GM23338 (cell line): Measurements from ENCODE around the gene DHRS7B. TPM values are rescaled to one million over a fixed set of nuclear protein-coding genes. Genes with fewer than 3 reads are reported as not detected.

Experiments
- ATAC-seq: fragments of 200-7000 bp; cut with Tn5 transposase; 3 replicates; pipeline ENCODE4 v1.9.1; 2020
- DNase-seq: peaks from one replicate; pipeline ENCODE4 v3.0.0-alpha.2; 2015; ENCODE audit warnings: low spot score
- H2AFZ ChIP-seq: fragments of 200-600 bp; sonication (generic); 2 replicates; pipeline ENCODE4 v1.8.0; 2016; ENCODE audit warnings: antibody characterized with exemption, mild to moderate bottlenecking, moderate library complexity
- H3F3A ChIP-seq: fragments of 200-600 bp; sonication (generic); replicated peaks from 2 replicates; pipeline ENCODE4 v1.8.0; 2017; ENCODE audit warnings: antibody characterized with exemption, mixed run types, low read depth
- H3K27ac ChIP-seq: fragments of 200-600 bp; sonication (generic); 2 replicates; pipeline ENCODE4 v1.6.1; 2016; ENCODE audit warnings: low read depth
- H3K27me3 ChIP-seq: fragments of 200-600 bp; sonication (generic); 2 replicates; pipeline ENCODE4 v1.8.0; 2016; ENCODE audit warnings: mild to moderate bottlenecking, mixed run types, moderate library complexity; ENCODE audit not compliant: insufficient read depth
- H3K36me3 ChIP-seq: fragments of 200-600 bp; sonication (generic); 2 replicates; pipeline ENCODE4 v1.8.0; 2016; ENCODE audit warnings: mild to moderate bottlenecking; ENCODE audit not compliant: insufficient read depth
- H3K4me1 ChIP-seq: fragments of 200-600 bp; sonication (generic); 2 replicates; pipeline ENCODE4 v1.8.0; 2016; ENCODE audit warnings: mild to moderate bottlenecking, moderate library complexity; ENCODE audit not compliant: insufficient read depth
- H3K4me2 ChIP-seq: fragments of 200-600 bp; sonication (generic); 2 replicates; pipeline ENCODE4 v1.7.1; 2017; ENCODE audit warnings: mixed run types
- H3K4me3 ChIP-seq: fragments of 200-600 bp; sonication (generic); 2 replicates; pipeline ENCODE4 v1.6.1; 2016; ENCODE audit warnings: mixed run types
- H3K79me2 ChIP-seq: fragments of 200-600 bp; sonication (generic); replicated peaks from 2 replicates; pipeline ENCODE4 v1.8.0; 2017; ENCODE audit warnings: mild to moderate bottlenecking; ENCODE audit not compliant: insufficient read depth
- H3K9me2 ChIP-seq: fragments of 200-600 bp; sonication (generic); 2 replicates; pipeline ENCODE4 v1.8.0; 2017; ENCODE audit not compliant: insufficient read depth
- H4K20me1 ChIP-seq: fragments of 200-600 bp; sonication (generic); replicated peaks from 2 replicates; pipeline ENCODE4 v1.8.0; 2017; ENCODE audit warnings: mild to moderate bottlenecking; ENCODE audit not compliant: insufficient read depth
- H3K27ac Mint-ChIP-seq: 2 replicates; pipeline ENCODE4 v1.8.0; 2020; ENCODE audit warnings: inconsistent platforms, mild to moderate bottlenecking, moderate library complexity, mixed read lengths
- H3K27me3 Mint-ChIP-seq: 3 replicates; pipeline ENCODE4 v1.8.0; 2022; ENCODE audit warnings: low read depth, mild to moderate bottlenecking, moderate library complexity, mixed read lengths, inconsistent platforms; ENCODE audit not compliant: insufficient read depth, poor library complexity
- H3K36me3 Mint-ChIP-seq: 3 replicates; pipeline ENCODE4 v1.8.0; 2021; ENCODE audit warnings: low read depth, mild to moderate bottlenecking, inconsistent platforms, moderate library complexity, mixed read lengths
- H3K4me1 Mint-ChIP-seq: 3 replicates; pipeline ENCODE4 v1.8.0; 2020; ENCODE audit warnings: mild to moderate bottlenecking, inconsistent platforms, mixed read lengths
- H3K4me3 Mint-ChIP-seq: 3 replicates; pipeline ENCODE4 v1.8.0; 2021; ENCODE audit warnings: moderate library complexity, mild to moderate bottlenecking, inconsistent platforms, mixed read lengths
- H3K9me3 Mint-ChIP-seq: 3 replicates; pipeline ENCODE4 v1.8.0; 2020; ENCODE audit warnings: moderate library complexity, mild to moderate bottlenecking, inconsistent platforms, mixed read lengths
- CREB1 ChIP-seq: fragments of 250-450 bp; sonication (Bioruptor Pico); IDR thresholded peaks from 2 replicates; pipeline ENCODE4 v1.5.0; 2020; ENCODE audit warnings: low read depth, mild to moderate bottlenecking, moderate library complexity
- EZH2 ChIP-seq: fragments of 200-600 bp; sonication (generic); IDR thresholded peaks from one replicate; pipeline ENCODE4 v1.8.0; 2017; ENCODE audit warnings: antibody characterized with exemption, mild to moderate bottlenecking, low read depth; ENCODE audit not compliant: unreplicated experiment
- EZH2phosphoT487 ChIP-seq: fragments of 200-600 bp; sonication (generic); IDR thresholded peaks from one replicate; pipeline ENCODE4 v1.8.1; 2018; ENCODE audit warnings: antibody characterized with exemption; ENCODE audit not compliant: unreplicated experiment
- JUNB ChIP-seq: IDR thresholded peaks from one replicate; pipeline ENCODE4 v1.6.1; 2016; ENCODE audit warnings: antibody characterized with exemption; ENCODE audit not compliant: unreplicated experiment
- NANOG ChIP-seq: IDR thresholded peaks from 2 replicates; pipeline ENCODE4 v1.6.1; 2016; ENCODE audit warnings: antibody characterized with exemption, borderline replicate concordance
- POLR2AphosphoS5 ChIP-seq: IDR thresholded peaks from 2 replicates; pipeline ENCODE4 v1.6.1; 2016; ENCODE audit warnings: antibody characterized with exemption, low read depth
- STAT1 ChIP-seq: IDR thresholded peaks from one replicate; pipeline ENCODE4 v1.6.1; 2016; ENCODE audit warnings: antibody characterized with exemption; ENCODE audit not compliant: unreplicated experiment
- ZNF114 ChIP-seq: fragments of 250-450 bp; sonication (Bioruptor Pico); IDR thresholded peaks from 2 replicates; pipeline ENCODE4 v1.5.0; 2020; ENCODE audit warnings: mild to moderate bottlenecking, moderate library complexity
- ZNF331 ChIP-seq: fragments of 250-450 bp; sonication (Bioruptor Pico); IDR thresholded peaks from 2 replicates; pipeline ENCODE4 v1.5.0; 2020; ENCODE audit warnings: low read depth, mild to moderate bottlenecking, moderate library complexity
- polyA plus RNA-seq: library from polyadenylated mRNA; unstranded; fragments of >200 nt; fragmentation: Nextera tagmentation; extraction: Ambion mirVana; gene quantifications from 2 replicates; pipeline ENCODE4 v1.2.1, GENCODE V29; 2016
- total RNA-seq: library from RNA; depleted of rRNA; stranded (reverse); fragments of >200 nt; shearing (Covaris generic); gene quantifications from 2 replicates; pipeline ENCODE4 v1.2.3, GENCODE V29; 2014
- TF ChIP-seq, protein P1 (sequence below): IDR thresholded peaks from one replicate; pipeline ENCODE4 v1.6.1; 2018; ENCODE audit warnings: antibody characterized with exemption; ENCODE audit not compliant: unreplicated experiment
- TF ChIP-seq, protein P2 (sequence below): IDR thresholded peaks from 2 replicates; pipeline ENCODE4 v1.6.1; 2016; ENCODE audit warnings: antibody characterized with exemption
- TF ChIP-seq, protein P3 (sequence below), 2 experiments: fragments of 200-600 bp in 1 of 2; sonication (generic) in 1 of 2; conservative IDR thresholded peaks; 2 replicates each; pipeline versions ENCODE4 v1.5.1 to v1.6.1; 2016 to 2017; ENCODE audit warnings: antibody characterized with exemption in 2 of 2, low read depth in 2 of 2, mild to moderate bottlenecking in 2 of 2, moderate library complexity in 1 of 2
- TF ChIP-seq, protein P4 (sequence below): fragments of 250-450 bp; sonication (Bioruptor Pico); IDR thresholded peaks from 2 replicates; pipeline ENCODE4 v1.5.0; 2020; ENCODE audit warnings: mild to moderate bottlenecking, moderate library complexity

DHRS7B gene
- total and polyA plus RNA-seq, 2 experiments from 2014 or later, result 26.6 to 27.9 TPM

DNA sequence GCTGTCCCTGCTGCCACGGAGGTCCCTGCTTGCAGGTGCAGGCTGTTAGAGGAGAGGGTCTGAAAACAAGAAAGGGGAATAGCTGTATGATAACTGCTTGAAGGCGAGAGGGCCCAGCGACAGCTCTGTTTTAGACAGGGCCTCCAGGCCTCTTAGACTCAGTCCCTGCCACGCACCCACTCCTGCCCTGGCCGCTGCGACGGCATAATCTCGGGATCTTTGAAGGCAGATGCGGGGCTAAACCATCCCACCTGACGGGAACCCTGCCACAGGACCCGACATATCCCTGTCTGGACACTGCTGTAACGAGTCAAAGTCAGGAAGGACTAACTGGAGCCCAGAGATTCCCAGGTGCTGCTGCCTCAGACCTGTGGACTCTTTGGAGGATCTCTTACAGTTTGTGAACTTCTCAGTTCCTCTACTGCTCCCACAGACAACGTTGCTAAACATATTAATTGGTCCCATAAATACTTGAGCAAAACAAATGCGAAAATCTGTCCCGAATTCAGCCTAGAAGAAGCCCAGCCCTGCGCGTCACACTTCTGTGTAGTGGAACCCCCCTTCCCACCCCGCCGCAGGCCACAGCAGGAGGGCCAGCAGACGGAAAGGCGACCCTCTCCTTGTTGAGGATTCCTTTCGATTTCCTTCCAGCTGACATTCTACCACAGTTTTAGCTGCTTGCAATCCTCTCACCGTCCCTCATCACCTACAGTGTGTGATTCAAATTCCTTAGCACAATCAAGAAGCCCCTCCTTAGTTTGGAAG lies 88.2 kb downstream of the DHRS7B start:
- H3K27ac ChIP-seq, result peak overlapping the region; percentile 99
- peak overlapping the region; percentile 18 for H3K27ac Mint-ChIP-seq

More for the DNA sequence above, 88.2 kb downstream of the DHRS7B start:
- H3K79me2 ChIP-seq, result peaks cover 51% of the 10 kb centered on the region
- DNase-seq (peak; percentile 73), ATAC-seq (peak; percentile 2)
- H3K9me3 Mint-ChIP-seq, result no peaks in the 10 kb centered on the region
- H3K36me3 Mint-ChIP-seq, result peaks cover 8% of the 10 kb centered on the region; the same call in 2 of the 3 replicates
- peak overlapping the region; percentile 92; the same call in 1 of the 2 replicates for H2AFZ ChIP-seq
- H3K27me3 Mint-ChIP-seq, result peaks cover 2% of the 10 kb centered on the region
- no peak; the same call in 1 of the 2 replicates for TF ChIP-seq POLR2AphosphoS5
- TF ChIP-seq ZNF114, result no peak
- TF ChIP-seq, protein P1, sequence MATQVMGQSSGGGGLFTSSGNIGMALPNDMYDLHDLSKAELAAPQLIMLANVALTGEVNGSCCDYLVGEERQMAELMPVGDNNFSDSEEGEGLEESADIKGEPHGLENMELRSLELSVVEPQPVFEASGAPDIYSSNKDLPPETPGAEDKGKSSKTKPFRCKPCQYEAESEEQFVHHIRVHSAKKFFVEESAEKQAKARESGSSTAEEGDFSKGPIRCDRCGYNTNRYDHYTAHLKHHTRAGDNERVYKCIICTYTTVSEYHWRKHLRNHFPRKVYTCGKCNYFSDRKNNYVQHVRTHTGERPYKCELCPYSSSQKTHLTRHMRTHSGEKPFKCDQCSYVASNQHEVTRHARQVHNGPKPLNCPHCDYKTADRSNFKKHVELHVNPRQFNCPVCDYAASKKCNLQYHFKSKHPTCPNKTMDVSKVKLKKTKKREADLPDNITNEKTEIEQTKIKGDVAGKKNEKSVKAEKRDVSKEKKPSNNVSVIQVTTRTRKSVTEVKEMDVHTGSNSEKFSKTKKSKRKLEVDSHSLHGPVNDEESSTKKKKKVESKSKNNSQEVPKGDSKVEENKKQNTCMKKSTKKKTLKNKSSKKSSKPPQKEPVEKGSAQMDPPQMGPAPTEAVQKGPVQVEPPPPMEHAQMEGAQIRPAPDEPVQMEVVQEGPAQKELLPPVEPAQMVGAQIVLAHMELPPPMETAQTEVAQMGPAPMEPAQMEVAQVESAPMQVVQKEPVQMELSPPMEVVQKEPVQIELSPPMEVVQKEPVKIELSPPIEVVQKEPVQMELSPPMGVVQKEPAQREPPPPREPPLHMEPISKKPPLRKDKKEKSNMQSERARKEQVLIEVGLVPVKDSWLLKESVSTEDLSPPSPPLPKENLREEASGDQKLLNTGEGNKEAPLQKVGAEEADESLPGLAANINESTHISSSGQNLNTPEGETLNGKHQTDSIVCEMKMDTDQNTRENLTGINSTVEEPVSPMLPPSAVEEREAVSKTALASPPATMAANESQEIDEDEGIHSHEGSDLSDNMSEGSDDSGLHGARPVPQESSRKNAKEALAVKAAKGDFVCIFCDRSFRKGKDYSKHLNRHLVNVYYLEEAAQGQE, result no peak
- no peak for TF ChIP-seq JUNB
- TF ChIP-seq, protein P2, sequence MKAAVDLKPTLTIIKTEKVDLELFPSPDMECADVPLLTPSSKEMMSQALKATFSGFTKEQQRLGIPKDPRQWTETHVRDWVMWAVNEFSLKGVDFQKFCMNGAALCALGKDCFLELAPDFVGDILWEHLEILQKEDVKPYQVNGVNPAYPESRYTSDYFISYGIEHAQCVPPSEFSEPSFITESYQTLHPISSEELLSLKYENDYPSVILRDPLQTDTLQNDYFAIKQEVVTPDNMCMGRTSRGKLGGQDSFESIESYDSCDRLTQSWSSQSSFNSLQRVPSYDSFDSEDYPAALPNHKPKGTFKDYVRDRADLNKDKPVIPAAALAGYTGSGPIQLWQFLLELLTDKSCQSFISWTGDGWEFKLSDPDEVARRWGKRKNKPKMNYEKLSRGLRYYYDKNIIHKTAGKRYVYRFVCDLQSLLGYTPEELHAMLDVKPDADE, result no peak
- no peak for TF ChIP-seq EZH2
- TF ChIP-seq, protein P3, sequence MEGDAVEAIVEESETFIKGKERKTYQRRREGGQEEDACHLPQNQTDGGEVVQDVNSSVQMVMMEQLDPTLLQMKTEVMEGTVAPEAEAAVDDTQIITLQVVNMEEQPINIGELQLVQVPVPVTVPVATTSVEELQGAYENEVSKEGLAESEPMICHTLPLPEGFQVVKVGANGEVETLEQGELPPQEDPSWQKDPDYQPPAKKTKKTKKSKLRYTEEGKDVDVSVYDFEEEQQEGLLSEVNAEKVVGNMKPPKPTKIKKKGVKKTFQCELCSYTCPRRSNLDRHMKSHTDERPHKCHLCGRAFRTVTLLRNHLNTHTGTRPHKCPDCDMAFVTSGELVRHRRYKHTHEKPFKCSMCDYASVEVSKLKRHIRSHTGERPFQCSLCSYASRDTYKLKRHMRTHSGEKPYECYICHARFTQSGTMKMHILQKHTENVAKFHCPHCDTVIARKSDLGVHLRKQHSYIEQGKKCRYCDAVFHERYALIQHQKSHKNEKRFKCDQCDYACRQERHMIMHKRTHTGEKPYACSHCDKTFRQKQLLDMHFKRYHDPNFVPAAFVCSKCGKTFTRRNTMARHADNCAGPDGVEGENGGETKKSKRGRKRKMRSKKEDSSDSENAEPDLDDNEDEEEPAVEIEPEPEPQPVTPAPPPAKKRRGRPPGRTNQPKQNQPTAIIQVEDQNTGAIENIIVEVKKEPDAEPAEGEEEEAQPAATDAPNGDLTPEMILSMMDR (conservative IDR thresholded peaks at IDR 0.05; ENCODE audit: low read depth in 2 of 2), result no peak
- no peak for TF ChIP-seq ZNF331 (CRISPR knock-in tag)
- TF ChIP-seq CREB1 (CRISPR knock-in tag), result no peak
- no peak for TF ChIP-seq EZH2phosphoT487
- no peak for TF ChIP-seq NANOG
- TF ChIP-seq, protein P4, sequence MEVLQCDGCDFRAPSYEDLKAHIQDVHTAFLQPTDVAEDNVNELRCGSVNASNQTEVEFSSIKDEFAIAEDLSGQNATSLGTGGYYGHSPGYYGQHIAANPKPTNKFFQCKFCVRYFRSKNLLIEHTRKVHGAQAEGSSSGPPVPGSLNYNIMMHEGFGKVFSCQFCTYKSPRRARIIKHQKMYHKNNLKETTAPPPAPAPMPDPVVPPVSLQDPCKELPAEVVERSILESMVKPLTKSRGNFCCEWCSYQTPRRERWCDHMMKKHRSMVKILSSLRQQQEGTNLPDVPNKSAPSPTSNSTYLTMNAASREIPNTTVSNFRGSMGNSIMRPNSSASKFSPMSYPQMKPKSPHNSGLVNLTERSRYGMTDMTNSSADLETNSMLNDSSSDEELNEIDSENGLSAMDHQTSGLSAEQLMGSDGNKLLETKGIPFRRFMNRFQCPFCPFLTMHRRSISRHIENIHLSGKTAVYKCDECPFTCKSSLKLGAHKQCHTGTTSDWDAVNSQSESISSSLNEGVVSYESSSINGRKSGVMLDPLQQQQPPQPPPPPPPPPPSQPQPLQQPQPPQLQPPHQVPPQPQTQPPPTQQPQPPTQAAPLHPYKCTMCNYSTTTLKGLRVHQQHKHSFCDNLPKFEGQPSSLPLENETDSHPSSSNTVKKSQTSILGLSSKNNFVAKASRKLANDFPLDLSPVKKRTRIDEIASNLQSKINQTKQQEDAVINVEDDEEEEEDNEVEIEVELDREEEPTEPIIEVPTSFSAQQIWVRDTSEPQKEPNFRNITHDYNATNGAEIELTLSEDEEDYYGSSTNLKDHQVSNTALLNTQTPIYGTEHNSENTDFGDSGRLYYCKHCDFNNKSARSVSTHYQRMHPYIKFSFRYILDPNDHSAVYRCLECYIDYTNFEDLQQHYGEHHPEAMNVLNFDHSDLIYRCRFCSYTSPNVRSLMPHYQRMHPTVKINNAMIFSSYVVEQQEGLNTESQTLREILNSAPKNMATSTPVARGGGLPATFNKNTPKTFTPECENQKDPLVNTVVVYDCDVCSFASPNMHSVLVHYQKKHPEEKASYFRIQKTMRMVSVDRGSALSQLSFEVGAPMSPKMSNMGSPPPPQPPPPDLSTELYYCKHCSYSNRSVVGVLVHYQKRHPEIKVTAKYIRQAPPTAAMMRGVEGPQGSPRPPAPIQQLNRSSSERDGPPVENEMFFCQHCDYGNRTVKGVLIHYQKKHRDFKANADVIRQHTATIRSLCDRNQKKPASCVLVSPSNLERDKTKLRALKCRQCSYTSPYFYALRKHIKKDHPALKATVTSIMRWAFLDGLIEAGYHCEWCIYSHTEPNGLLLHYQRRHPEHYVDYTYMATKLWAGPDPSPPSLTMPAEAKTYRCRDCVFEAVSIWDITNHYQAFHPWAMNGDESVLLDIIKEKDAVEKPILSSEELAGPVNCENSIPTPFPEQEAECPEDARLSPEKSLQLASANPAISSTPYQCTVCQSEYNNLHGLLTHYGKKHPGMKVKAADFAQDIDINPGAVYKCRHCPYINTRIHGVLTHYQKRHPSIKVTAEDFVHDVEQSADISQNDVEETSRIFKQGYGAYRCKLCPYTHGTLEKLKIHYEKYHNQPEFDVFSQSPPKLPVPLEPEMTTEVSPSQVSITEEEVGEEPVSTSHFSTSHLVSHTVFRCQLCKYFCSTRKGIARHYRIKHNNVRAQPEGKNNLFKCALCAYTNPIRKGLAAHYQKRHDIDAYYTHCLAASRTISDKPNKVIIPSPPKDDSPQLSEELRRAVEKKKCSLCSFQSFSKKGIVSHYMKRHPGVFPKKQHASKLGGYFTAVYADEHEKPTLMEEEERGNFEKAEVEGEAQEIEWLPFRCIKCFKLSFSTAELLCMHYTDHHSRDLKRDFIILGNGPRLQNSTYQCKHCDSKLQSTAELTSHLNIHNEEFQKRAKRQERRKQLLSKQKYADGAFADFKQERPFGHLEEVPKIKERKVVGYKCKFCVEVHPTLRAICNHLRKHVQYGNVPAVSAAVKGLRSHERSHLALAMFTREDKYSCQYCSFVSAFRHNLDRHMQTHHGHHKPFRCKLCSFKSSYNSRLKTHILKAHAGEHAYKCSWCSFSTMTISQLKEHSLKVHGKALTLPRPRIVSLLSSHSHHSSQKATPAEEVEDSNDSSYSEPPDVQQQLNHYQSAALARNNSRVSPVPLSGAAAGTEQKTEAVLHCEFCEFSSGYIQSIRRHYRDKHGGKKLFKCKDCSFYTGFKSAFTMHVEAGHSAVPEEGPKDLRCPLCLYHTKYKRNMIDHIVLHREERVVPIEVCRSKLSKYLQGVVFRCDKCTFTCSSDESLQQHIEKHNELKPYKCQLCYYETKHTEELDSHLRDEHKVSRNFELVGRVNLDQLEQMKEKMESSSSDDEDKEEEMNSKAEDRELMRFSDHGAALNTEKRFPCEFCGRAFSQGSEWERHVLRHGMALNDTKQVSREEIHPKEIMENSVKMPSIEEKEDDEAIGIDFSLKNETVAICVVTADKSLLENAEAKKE (CRISPR knock-in tag), result no peak
- no peak for TF ChIP-seq STAT1
- H3K9me2 ChIP-seq, result no peaks in the 10 kb centered on the region
- peaks cover 6% of the 10 kb centered on the region for H3F3A ChIP-seq
- peak overlapping the region; percentile 98 for H3K4me3 ChIP-seq
- H3K27me3 ChIP-seq, result no peaks in the 10 kb centered on the region
- peaks cover 21% of the 10 kb centered on the region for H3K4me1 ChIP-seq
- H3K4me1 Mint-ChIP-seq, result peaks cover 38% of the 10 kb centered on the region
- H4K20me1 ChIP-seq, result peaks cover 43% of the 10 kb centered on the region
- peaks cover 6% of the 10 kb centered on the region; the same call in 1 of the 2 replicates for H3K36me3 ChIP-seq
- peak overlapping the region; percentile 98 for H3K4me2 ChIP-seq
- H3K4me3 Mint-ChIP-seq, result peak overlapping the region; percentile 98
